Measurements from ENCODE around the gene UBE2D1. TPM values are rescaled to one million over a fixed set of nuclear protein-coding genes. Genes with fewer than 3 reads are reported as not detected.
"Not testable (repeated sequence)": the region's sequence is repeated elsewhere in the genome, so short reads cannot be mapped to it uniquely, and the experiment has no call there.

The UBE2D1 gene
- total RNA-seq, 1 donor from 2014 or later, result 15.6 TPM

GRCh38 chr10:58400609-58401008, 65.8 kb downstream of the UBE2D1 start:
- no peak for DNase-seq (ENCODE audit: low read depth)
- no peak overlapping the region for H3K4me3 ChIP-seq (ENCODE audit: low read depth, low read length)
- TF ChIP-seq, protein P1, sequence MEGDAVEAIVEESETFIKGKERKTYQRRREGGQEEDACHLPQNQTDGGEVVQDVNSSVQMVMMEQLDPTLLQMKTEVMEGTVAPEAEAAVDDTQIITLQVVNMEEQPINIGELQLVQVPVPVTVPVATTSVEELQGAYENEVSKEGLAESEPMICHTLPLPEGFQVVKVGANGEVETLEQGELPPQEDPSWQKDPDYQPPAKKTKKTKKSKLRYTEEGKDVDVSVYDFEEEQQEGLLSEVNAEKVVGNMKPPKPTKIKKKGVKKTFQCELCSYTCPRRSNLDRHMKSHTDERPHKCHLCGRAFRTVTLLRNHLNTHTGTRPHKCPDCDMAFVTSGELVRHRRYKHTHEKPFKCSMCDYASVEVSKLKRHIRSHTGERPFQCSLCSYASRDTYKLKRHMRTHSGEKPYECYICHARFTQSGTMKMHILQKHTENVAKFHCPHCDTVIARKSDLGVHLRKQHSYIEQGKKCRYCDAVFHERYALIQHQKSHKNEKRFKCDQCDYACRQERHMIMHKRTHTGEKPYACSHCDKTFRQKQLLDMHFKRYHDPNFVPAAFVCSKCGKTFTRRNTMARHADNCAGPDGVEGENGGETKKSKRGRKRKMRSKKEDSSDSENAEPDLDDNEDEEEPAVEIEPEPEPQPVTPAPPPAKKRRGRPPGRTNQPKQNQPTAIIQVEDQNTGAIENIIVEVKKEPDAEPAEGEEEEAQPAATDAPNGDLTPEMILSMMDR (conservative IDR thresholded peaks at IDR 0.05; ENCODE audit: low read depth, low read length), result no peak

- no peak for DNase-seq (ENCODE audit: low read depth)
These were observed 69.2 kb downstream of the UBE2D1 start for GRCh38 chr10:58404001-58404400.

GRCh38 chr10:58409956-58410610, 75.3 kb downstream of the UBE2D1 start:
- TF ChIP-seq, protein P1 (conservative IDR thresholded peaks at IDR 0.05; ENCODE audit: low read depth, low read length), result no peak
- no peak for DNase-seq (ENCODE audit: low read depth)
- H3K4me3 ChIP-seq (ENCODE audit: low read depth, low read length), result no peak overlapping the region

More at GRCh38 chr10:58404001-58404400, 69.2 kb downstream of the UBE2D1 start:
- TF ChIP-seq, protein P1 (conservative IDR thresholded peaks at IDR 0.05; ENCODE audit: low read depth, low read length), result no peak
- no peak overlapping the region for H3K4me3 ChIP-seq (ENCODE audit: low read depth, low read length)

DNA sequence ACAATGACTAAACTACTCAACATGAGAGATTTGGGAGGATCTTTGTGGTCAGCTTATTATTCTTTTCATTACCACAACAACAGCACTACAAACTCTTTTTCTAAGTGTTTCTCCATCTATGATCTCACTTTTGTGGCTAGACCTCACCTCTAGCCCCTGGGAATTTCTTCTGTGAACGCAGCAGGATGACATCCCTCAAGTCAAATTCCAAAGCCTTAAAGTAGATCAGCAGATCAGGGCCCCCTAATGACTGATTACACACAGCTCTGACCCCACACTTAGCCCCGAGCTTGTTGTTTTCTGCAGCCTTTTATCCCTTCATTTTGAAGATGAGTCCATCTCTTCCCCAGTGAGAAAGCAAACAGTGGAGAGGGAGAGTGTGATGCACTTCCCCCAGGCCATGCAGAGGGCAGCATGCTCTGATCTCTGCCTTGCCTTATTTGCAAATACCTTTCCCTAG, 77.7 kb downstream of the UBE2D1 start:
- DNase-seq (ENCODE audit: low read depth), result peak; percentile 30
- TF ChIP-seq, protein P1 (conservative IDR thresholded peaks at IDR 0.05; ENCODE audit: low read depth, low read length), result peak; percentile 38
- no peak overlapping the region for H3K4me3 ChIP-seq (ENCODE audit: low read depth, low read length)

DNA sequence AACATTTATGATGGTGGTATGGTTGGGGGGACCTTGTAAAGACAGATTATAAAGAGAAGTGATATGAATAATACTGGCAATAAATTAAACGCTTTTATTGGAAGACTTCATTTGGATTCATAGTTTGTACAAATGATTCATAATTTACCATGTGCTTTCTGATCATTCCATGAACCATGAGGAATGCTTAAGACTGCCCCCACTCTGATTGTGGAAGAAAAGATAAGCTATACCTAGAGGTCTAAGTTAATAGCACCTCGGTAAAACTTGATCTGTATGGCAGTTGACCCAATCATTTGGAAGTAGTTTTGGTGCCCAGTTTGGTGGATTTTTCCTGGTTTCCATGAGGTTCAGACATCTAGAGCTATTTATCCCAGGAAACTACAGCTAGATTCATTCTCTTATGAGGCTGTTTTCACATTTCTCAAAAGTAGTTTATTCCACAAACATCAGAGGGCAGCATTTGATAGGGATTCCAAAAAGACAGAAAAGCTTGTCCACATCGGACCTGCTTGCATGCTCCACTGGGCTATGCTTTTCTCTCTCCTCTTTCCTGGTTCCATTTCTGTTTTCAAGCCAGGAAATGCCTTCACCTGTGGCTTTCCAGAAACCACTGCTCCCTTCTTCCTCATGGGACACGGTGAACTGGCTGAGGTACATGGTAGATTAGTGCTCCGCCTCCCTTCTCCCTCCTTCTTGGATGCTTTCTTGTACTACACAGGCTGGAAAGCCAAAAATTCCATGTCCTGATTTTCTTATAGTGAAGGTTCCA, 79.7 kb downstream of the UBE2D1 start:
- peak; percentile 77 for DNase-seq (ENCODE audit: low read depth)
- TF ChIP-seq, protein P1 (conservative IDR thresholded peaks at IDR 0.05; ENCODE audit: low read depth, low read length), result peak; percentile 73
- H3K4me3 ChIP-seq (ENCODE audit: low read depth, low read length), result peak overlapping the region; percentile 27

GRCh38 chr10:58415757-58416156, 81.0 kb downstream of the UBE2D1 start:
- TF ChIP-seq, protein P1 (conservative IDR thresholded peaks at IDR 0.05; ENCODE audit: low read depth, low read length), result peak; percentile 13
- DNase-seq (ENCODE audit: low read depth), result no peak
- H3K4me3 ChIP-seq (ENCODE audit: low read depth, low read length), result no peak overlapping the region

- H3K4me3 ChIP-seq (ENCODE audit: low read depth, low read length); DNase-seq (ENCODE audit: low read depth): not testable (repeated sequence)
These were observed 83.1 kb downstream of the UBE2D1 start for GRCh38 chr10:58417902-58418301.

Data from epithelial cell of proximal tubule (primary cell).